HG03442 (cell line): ENCODE data around the gene A2ML1.
"Not testable (repeated sequence)": the region's sequence is repeated elsewhere in the genome, so short reads cannot be mapped to it uniquely, and the experiment has no call there.

Source experiments
- ATAC-seq: cut with Tn5 transposase; IDR thresholded peaks from one replicate; pipeline ENCODE4 v1.9.1; 2021; ENCODE audit warnings: mild to moderate bottlenecking, moderate library complexity; ENCODE audit not compliant: unreplicated experiment

A2ML1 gene

DNA sequence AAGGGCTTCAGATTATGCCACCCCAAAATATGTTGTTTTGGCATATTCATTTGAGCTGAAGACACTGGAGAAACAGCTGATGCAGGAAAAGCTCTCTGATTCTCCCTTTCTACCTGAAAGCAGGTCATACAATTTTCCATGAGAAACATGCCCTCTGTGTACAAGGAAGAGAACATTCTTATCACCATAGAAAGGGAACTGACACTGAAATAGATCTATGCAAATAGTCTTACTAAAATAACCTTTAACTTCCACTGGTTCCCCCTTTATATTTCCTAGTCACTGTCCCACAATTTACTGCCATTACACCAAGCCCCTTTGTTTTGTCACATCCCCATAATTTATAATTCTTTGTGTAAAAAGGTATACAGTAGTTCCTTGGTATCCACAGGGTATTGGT lies 82.2 kb downstream of the A2ML1 start:
- no peak for ATAC-seq

DNA sequence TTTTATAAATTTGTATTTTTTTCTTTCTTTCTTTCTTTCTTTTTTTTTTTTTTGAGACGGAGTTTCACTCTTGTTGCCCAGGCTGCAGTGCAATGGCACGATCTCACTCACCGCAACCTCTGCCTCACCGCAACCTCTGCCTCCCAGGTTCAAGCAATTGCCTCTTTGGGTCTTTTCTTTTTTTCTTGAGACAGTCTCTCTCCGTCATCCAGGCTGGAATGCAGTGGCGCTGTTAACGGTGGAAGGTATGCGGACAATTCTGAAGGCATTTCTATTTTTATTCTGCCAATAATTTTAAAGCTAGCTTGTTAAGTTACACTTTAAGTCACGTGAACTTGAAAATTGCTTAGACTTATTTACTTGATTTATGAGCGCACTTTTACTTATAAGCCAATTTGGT lies 83.1 kb downstream of the A2ML1 start:
- no peak for ATAC-seq

DNA sequence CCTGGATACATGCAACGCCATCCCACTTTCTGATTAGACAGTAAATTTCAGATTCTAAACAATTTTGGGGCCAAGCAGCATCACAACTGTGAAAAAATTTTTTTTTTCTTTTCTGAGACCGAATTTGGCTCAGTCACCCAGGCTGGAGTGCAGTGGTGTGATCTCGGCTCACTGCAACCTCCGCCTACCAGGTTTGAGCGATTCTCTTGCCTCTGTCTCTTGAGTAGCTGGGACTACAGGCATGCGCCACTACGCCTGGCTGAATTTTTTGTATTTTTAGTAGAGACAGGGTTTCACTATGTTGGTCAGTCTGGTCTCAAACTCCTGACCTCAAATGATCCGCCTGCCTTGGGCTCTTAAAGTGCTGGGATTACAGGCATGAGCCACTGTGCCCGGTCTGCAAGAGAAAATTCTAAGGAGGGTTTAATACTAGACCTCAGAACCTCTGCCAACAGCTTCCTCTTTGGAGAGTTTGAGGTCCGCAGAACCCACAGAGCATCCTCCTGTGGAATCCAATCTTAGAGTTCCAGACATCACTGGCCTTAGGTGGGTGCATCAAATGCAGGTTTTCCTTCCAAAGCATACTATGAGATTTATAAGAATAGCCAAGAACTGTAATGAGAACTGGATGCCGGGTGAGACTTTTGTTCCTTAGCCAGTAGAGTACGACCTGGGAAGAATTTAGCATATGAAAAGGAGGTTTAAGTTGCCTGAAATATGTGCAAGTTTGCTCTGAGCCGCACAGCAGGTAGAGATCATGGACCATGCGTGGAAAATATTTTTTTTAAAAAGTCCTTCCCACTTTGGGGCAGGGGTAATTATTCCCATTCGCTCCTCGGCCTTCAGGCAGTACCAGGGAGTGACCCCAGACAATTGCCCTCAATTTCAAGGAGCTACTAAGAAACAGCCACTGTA lies 84.1 kb downstream of the A2ML1 start:
- no peak for ATAC-seq

DNA sequence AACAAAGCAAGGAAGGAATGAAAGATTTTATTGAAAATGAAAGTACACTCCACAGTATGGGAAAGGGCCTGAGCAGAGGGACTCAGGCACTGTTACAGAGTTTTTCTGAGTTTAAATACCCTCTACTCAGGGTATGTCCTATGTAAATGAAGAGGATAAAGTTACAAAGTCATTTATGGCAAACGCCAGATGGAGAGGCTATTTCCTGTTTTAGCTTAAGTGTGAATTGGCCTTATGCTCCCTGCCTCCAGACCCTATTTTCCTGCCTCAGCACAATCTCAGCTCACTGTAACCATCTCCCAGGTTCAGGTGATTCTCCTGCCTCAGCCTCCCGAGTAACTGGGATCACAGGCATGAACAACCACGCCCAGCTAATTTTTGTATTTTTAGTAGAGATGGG lies 85.1 kb downstream of the A2ML1 start:
- ATAC-seq: no peak

DNA sequence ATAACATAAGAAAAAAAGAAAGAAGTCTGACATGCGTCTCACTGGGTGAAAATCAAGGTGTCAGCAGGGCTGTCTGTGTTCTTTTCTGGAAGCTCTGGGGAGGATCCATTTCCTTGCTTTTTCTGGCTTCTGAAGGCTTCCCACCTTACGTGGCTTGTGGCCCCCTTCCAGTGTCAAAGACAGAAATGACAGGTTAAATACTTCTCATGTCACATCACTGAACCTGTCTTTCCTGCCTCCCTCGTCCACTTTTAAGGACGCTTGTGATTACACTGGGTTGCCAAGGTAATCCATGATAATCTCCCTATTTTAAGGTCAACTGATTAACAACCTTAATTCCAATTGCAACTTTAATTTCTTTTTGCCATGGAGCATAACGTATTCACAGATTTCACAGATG lies 87.3 kb downstream of the A2ML1 start:
- ATAC-seq: no peak

DNA sequence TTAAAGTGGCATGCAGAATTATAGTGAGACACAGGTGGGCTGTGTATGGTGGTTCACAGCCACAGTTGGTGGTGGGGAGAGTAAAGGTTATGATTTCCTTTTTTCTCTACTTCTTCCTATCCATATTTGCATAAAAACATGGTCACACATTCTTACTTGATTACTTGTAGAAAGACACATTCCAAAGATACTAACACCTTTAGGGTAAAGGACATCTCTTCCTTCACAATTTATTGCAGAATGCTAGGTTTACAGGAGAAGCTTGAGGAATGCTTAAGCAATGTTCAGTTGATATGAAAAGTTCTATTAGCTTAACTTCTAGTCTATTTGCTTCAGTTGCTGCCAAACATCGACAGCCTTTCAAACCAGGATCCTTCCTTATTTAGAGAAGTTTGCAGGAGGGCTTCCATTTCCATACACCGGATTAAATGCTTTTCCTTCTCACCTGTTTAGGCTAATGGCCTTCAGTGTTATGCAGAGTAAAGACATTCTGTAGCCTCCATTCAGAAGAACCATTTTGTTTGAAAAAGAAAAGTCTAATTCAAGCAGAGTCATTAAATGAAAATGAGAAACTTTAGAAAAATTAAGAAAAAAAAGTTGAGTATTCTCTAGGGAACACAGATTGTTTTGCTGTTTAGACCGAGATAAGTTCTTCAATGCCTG lies 89.3 kb downstream of the A2ML1 start:
- no peak for ATAC-seq

DNA sequence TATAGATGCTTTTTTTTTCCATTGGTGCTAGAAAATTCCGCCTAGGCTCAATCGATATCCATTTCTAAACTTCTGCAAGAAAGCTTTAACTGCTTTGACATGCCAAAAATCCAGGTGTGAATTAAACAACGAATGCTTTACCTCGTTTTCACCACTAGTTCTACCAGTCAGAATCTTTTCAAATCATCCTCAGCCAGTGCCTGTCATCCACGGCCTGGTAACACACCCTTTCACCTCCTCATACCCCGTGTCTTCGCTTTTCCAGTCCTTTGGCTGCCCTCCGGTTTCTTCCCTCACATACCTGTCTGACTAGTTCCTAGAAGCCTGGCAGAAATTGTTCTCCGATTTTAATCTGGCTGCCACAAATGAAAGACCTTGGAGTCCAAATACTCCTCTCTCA lies 90.5 kb downstream of the A2ML1 start:
- no peak for ATAC-seq

DNA sequence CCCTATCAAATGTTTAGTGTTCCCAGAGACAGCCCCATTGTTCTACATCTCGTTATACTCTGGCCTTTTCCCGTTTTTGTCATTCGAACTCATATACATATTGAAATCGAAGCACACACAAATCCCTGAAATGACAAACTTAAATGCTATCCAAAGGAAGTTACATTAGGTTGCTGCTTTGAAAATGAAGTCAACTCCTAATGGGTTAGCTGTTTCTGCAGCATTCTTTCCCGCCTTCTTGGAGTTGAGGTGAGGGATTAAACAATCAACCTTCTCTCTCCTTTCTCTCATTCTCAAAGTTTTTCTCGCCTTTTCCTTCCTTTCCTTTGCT lies 91.2 kb downstream of the A2ML1 start:
- ATAC-seq: no peak

DNA sequence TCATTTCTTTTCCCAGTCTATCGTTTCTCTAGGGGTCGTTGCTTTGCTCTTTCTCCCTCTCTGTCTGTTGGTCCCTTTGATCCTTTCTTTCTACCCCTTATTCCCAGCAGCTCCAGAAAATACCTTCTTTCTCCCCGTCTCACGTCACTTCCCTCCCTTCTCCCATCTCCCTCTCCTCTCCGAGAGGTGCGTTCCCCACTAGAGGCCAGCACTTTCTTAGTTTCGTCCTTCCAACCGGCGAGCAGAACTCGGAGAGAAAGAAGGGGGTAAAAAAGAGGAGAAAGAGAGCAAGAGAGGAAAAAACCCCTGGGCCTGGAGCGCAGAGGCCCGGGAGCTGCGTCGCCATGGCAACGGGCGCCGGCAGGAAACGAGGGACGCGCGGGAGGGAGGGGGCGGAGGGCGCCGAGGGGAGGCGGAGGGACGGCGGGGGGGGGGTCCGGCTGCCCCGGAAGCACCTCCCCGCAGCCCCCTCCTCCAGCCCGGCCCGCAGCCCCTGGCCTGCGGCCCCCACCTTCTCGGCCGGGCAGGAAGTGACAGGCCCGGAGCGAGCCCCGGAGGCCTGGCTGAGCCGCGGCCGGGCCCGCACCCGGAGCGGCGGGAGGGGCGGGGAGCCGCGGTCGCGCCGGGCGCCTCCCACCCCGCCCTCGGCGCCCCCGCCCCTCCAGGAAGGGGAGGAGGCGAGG lies 91.8 kb downstream of the A2ML1 start, which contains the start of gene PHC1:
Gene PHC1 (plus strand): TSS at position 477 of the 683 bp plus-strand sequence. CDS start 3,169 bp downstream, outside the sequence.
- peak; percentile 66 for ATAC-seq

DNA sequence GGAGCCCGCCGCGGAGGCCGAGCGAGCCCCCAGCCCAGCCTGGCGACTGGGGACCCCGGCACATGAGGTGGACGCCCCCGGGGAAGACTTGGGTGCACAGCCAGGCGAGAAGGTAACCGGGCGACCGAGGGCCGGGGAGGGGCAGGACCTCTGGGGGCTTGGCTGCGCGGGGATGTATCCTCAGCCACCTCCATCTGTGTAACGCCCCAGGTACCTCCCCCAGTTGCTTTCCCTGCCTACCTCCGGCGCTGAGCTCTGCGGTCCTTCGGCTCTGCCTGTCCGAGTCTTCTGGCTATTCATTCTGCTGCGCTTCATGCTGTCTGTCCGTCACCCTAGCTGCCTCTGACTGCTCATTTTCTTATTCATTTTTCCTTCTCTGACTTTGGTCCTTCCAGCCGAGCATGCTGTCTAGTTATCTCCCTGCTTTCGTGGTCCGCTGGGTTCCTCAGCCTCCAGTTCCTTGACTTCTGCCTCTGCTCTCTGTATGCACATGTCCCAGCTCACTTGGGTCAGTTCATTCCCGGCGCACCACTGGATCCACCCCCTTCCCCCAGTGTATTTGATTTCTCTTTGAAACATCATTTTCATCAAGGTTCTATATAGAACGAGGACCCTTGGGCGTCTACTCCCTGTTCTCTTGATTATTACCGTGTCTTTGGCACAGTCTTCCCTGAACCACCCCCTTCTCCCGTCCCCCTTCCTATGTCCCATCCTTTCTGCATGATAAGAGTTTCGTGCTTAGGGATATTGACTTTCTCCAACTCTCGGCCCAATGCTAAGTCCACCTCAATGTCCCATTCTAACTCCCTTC lies 92.5 kb downstream of the A2ML1 start:
- ATAC-seq: peak; percentile 77

DNA sequence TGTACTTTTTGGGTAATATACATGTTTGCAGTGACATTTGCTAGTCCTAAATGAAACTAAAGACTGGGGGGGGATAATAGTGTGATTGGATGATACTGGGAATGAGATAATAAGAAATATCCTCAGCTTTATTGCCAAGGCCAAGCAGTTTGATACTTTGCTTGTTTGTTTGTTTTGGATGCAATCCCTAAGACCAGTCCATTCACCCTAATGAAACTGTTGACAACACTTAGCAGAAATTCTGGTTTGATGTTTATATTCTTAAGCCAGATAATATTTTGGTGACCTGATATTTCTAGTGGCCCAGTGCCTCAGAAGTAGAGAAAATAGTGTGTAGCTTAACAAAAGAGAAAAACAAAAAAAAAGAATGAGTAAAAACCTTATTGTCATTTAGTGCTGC lies 93.7 kb downstream of the A2ML1 start:
- no peak for ATAC-seq

DNA sequence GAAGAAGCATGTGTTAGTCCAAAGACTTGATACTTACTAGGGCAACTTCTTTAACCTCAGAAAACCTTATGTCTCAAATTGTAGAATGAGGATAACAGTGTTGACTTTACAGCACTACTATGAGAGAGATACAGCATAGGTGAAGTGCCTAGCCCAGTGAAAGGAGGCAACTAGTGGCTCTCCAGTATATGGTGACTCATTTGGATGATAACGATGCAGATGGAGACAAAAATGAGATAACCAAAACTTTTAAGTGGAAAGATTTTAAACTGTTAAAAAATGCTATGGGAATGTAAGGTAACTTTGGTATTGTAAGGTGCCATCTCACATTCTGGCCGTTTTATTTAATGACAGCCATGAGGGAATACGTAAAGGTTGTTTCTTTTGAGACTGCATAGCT lies 94.6 kb downstream of the A2ML1 start:
- ATAC-seq: no peak

DNA sequence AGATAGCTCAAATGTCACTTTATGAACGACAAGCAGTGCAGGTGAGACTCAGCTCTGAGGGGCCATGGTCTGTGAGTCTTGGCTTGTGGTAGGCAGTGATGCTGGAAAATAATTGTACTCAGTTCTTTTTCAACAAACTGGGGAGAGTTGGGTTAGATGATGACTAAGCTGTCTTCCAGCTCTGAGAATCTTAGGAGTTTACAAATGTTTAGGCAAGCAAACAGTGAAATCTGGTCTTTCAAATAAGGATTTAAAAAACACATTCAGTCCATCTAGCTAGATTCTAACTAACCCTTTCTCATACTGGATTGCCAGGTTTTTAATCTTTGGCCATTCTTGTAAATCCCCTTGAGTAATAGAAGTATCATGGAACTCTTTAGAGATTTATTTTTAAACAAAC lies 95.3 kb downstream of the A2ML1 start:
- no peak for ATAC-seq

DNA sequence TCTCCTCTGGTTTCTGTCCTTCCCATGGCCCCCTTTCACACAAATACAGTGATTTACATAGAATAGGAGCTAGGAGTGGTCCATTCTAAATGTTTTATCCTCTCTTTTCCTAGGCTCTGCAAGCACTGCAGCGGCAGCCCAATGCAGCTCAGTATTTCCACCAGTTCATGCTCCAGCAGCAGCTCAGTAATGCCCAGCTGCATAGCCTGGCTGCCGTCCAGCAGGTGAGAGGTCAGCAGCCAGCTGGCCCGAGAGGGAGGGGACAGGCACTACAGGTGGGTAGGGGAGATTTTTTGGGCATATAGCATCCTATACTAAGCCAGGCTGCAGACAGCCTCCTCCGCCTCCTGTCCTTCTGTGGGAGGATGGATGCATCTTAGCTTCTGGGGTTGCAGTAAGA lies 97.2 kb downstream of the A2ML1 start:
- not testable (repeated sequence) for ATAC-seq

DNA sequence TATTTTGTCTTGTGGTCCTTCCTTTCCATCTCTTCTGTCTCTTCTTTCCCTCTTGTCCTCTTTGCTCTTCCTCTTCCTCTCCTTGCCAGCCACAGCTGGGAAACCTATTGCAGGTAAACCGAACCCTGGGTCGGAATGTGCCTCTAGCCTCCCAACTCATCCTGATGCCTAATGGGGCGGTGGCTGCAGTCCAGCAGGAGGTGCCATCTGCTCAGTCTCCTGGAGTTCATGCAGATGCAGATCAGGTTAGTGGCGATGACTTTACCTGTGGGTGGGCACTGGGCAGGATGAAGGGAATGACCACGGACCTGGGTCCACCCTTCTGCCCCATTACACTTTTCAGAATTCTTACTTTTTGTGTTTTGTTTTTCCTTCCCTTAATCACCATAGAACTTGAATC lies 100.1 kb downstream of the A2ML1 start:
- ATAC-seq: no peak
